Caki2 (cell line): ENCODE results near the gene FOXN1. TPM values are rescaled to one million over a fixed set of nuclear protein-coding genes. Genes with fewer than 3 reads are reported as not detected.
"Not testable (repeated sequence)": the region's sequence is repeated elsewhere in the genome, so short reads cannot be mapped to it uniquely, and the experiment has no call there.

Experiments
- DNase-seq: peaks from one replicate; pipeline ENCODE4 v3.0.0-alpha.2; 2015; ENCODE audit warnings: low read depth
- in situ Hi-C: cut with HindIII; loops from 2 replicates; pipeline ENCODE4 v1.10.0; 2016; ENCODE audit warnings: low sequenced_read_pairs, low pct_unique_long_range_greater_than_20kb, mixed read lengths
- total RNA-seq: library from RNA; depleted of rRNA; stranded (reverse); fragments of >200 nt; shearing (Covaris generic); gene quantifications from 2 replicates; pipeline ENCODE4 v1.2.3, GENCODE V29; 2014; ENCODE audit warnings: low replicate concordance

FOXN1 gene
- total RNA-seq, 1 experiment from 2014 or later: not detected

- in situ Hi-C loops: no loop called here
- DNase-seq: no peak
Observed at GRCh38 chr17:28551421-28552175, 45.5 kb downstream of the FOXN1 start.

DNA sequence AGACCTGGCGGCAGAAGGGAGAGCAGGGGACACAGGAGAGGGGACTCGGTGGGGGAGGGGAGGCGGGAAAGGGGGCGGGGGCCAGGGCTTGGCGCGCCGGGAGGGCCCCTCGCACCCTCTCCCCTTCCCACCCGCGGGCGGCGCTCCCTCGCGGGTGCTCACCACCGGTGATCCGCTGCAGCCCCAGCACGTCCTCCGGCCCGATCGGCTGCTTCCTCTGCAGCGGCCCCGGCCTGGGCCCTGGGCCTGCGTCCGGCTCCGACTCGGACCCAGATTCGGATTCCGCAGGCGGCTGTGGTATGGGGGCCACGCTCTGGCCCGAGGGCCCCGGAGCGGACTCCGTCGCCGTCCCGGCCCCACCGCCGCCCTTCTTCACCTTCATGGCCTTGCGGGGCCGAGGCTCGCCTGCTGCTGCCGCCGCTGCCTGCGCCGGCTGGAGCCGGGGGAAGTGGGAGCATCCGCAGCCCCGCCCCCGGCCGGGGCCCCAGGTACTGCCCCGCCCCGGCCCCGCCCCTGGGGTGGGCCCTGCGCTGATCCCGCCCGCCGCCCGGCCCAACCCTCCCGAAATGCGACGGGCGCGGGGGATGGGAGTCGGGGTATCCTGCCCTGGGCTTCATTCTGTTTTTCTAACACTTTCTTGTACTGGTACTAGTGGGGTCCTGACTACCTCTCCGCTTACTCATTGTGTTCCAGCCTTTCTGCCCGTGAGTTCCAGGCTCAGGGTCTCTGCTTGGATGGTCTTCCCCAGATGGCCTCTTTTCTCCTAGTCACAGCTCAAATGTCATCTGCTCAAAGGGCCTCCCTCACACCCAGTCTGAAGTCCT lies 46.2 kb downstream of the FOXN1 start, which contains the start of gene UNC119:
Gene UNC119, minus strand, starts transcription at position 449 of the 824 bp plus-strand sequence. Its CDS starts 67 bp downstream, at position 382.
- in situ Hi-C loops: no loop called here
- DNase-seq: peak; percentile 59

GRCh38 chr17:28553000-28553505 lies 46.9 kb downstream of the FOXN1 start:
- no peak for DNase-seq
- in situ Hi-C loops: no loop called here

DNA sequence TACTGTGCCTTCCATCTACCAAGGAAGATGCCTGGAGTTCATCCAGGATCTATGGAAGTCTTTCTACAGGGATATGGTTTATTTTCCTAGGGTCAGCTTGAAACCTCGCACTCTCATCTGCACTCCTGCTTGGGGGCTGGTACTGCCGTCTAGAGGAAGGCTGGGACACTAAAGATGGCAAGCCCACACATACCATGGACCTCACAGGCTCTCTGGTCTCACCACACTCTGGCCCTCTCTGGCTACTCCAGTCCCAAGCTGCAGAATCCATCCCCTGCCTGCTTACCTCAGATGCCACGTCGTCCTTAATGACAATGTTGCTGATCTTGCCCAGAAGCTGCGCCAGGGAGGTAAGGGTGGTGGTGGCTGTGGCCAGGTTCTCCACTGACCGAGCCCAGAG lies 48.4 kb downstream of the FOXN1 start:
- in situ Hi-C loops: no loop called here
- DNase-seq: no peak

- in situ Hi-C loops: no loop called here
- no peak for DNase-seq
Observed at GRCh38 chr17:28555022-28555421, 48.9 kb downstream of the FOXN1 start.

- in situ Hi-C loops: no loop called here
- DNase-seq: peak; percentile 80
Observed at GRCh38 chr17:28563475-28563874, 57.3 kb downstream of the FOXN1 start.

- in situ Hi-C loops: no loop called here
Observed at GRCh38 chr17:28567604-28568003, 61.5 kb downstream of the FOXN1 start.

GRCh38 chr17:28569446-28569845 lies 63.3 kb downstream of the FOXN1 start:
- in situ Hi-C loops: no loop called here
- DNase-seq: no peak

More at GRCh38 chr17:28567604-28568003, 61.5 kb downstream of the FOXN1 start:
- no peak for DNase-seq

DNA sequence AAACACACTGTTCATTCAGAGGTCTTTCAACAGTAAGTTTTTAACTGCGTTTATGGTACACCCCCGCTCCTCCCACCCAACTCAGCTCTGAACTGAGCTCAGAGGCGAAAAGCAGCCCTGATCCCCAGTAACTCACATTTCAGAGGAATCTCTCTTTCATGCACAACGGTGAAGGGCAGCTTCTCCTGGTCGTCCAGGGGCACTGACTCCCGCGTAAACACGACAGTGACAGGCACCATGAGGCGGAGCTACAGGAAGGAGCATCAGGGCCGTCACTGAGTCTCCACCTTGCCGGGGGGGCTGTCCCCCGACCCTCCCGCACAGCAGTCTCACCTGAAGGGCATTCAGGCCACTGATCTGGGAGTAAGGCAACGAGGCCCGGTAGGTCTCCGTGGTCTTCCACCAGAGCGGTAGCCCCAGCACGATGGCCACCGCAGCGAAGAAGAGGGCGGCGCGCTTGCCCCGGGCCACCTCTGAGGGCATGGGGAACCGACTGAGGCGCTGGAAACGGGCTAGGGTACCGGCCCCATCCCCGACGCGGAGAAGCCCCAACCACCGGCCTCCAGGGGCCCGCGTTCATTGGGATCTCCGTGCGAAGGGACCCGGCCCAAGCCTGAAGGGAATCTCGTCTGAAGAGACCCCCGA lies 64.7 kb downstream of the FOXN1 start:
- no peak for DNase-seq
- in situ Hi-C loops: no loop called here

DNA sequence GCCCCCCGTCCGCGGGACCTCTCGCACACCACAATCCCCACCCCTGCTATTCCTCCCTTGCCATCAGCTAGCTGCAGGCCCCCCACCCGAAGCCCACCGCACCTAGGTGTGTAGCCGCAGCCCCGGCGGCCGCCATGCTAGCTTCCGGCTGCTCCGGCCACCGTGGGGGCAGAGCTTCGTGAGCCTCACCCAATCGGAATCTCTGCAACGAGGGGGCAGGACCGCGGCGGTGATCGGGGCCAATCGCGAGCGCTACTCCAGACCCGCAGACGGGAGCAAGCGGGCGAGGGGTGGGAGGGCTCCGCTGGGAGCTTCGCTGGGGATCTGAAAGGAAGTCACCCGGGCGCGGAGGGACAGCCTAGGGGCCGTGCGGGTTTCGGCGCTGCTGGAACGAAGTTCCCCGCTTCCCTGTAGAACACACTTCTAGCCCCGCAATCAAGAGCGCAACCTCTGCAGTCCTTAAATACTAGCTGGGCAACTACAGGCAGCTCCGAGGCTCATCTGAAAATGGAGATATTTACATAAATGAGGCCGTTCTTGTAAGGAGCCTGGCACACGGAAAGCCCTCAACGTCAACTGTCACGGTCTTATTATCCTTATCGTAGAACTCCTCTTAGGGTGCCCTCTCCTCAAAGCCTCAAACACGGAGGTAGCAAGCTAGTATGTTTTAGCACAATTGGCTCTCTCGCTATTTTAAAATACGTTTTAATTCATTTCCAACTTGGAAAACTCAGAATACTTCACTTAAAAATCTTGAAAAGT lies 65.4 kb downstream of the FOXN1 start, which contains the start of gene PIGS:
Gene PIGS, minus strand, starts transcription at position 164 of the 762 bp plus-strand sequence. Its CDS starts 28 bp downstream, at position 136.
- in situ Hi-C loops: no loop called here
- DNase-seq: peak; percentile 82

DNA sequence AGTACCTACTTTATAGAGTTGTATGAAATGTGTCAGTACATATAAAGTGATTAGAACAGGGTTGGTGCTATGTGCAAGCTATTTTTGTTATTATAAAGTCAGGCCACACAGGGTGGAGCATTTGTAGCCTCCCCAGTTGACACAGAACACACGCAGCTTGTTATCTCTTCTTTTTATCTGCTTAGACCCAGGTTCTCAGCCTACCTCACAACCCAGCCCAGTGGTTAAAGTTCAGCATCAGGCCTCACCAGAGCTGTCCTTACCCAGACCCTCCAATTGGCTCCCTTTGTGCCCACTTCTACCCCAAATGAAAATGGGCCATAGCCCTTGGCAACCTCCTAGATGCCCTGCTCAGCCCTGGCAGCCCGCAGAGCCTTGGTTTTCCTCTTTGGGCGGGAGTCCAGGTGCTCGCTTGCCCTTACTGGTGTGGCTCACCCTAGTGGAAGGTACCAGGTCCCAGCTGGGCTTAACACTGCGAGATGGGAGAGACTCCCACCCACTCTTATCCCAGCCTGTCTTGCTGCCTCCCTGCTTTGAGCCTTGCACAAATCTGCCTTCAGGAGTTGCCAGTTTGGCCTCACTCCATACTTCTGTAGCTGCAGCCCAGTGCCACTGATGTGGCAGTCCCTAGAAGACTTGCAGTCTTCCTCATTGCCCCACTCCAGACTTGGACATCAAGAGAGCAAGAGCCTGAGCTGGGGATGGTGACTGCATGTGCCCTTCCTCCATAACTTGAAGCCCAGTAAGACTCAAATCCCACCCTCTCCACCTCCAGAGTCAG lies 66.3 kb downstream of the FOXN1 start:
- in situ Hi-C loops: no loop called here
- no peak for DNase-seq

DNA sequence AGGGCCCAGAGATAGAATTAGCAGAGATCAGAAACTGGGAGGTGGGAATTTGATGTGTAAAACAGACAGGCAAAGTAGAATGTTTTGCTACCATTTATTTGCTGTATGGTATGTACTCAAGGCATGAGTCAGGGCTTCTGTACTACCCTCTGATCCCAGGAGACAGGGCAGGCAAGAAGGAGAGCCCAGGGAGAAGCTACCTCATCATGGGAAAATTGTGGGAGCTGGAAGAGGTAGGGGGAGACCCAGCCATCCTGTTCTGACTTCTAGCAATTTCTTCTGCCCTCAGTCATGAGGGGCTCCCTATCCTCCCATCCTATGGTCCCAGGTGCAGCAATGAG lies 66.9 kb downstream of the FOXN1 start:
- in situ Hi-C loops: no loop called here
- DNase-seq: no peak

DNA sequence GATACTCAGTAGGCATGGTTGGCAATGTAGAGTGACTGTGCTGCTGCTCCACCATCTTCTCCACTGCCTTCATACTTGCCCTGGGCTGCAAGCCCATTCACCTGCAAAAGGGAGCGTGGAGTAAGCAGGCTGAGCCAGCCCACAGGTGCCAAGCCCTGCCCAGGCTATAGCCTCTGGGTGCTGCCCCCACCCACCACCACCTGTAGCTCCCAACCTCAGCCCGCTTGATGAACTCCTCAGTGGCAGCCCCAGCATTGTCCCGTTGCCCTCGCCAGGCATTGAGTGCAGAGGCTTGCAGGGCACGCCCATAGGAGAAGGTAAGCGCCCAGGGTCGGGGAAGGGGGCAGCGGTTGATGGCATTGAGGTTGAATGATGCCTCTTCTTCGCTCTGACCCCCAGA lies 67.4 kb downstream of the FOXN1 start:
- in situ Hi-C loops: no loop called here
- no peak for DNase-seq

- in situ Hi-C loops: no loop called here
- no peak for DNase-seq
Observed at GRCh38 chr17:28573966-28574480, 67.9 kb downstream of the FOXN1 start.

DNA sequence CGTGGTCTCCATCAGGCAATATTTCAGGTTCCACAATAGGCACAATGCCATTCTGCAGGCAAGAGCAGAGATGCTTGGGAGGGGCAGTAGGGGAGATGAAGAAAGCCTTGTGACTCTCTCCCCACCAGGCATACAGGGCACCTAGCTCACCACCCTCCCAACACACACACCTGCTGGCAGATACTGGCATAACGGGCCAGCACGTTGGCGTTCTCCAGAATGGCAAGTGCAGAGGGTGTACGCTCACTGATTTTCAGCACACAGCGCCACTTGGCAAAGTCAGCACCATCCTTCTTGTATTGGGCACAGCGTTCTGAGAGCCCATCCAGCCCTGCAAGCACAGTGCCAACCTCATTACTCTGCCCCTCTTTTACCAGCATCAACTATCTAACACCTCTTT lies 68.4 kb downstream of the FOXN1 start:
- in situ Hi-C loops: no loop called here
- no peak for DNase-seq

DNA sequence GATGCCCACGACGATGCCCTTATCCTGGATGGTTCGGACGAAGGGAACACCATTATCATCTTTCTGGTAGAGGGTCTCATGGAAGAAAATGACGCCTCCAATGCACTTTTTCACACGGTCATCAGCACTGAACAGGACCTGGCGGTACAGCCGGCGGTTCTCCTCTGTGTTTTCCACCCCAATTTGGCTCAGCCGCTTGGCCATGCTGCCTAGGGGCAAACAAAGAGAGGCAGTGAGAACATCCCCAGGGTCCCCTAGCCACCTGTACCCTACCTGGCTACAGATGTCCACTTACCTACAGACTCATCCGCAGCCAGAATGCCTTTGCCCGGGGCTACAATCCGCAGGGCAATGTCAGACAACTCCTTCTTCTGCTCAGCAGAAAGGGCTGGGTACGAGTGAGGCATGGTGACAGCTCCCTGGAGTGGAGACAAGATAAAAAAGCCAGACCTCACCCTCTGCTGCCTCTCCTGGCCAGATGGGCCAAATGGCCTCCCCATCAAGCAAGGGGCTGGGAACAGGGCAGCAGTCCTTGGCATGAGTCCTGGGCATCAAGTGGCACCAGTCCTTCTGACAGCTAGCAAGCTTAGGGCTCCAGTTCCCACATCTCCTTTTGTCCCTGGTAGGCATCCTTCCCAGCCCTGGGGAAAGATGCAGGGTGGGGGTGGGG lies 69.1 kb downstream of the FOXN1 start:
- in situ Hi-C loops: no loop called here
- DNase-seq: no peak

DNA sequence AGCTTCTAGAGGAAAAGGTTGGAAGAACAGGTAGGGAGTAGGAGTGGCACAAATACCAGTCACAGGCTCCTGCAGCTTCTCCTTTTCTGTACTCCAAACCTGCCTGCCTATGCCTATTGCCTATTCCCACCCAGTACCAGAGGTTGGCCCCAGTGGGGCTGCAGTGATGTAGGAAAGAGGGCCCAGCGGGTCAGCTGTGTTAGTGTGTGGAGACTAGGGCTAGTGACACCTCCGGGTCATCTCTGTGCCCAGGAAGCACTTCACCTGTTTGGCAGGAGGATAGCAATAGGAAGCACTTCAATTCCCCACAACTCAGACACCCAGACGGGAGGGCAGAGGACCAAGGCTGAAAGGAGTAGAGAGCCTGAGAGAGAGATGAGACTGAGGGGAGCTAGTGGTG lies 69.9 kb downstream of the FOXN1 start:
- in situ Hi-C loops, DNase-seq: not testable (repeated sequence)
